GM21576 (cell line): ENCODE data around the gene TMEM89.

Experiments used
- ATAC-seq: cut with Tn5 transposase; IDR thresholded peaks from one replicate; pipeline ENCODE4 v1.9.1; 2021; ENCODE audit warnings: mild to moderate bottlenecking, moderate library complexity; ENCODE audit not compliant: unreplicated experiment

TMEM89 gene

GRCh38 chr3:48591886-48592518 lies 29.6 kb downstream of the TMEM89 start:
- no peak for ATAC-seq

- no peak for ATAC-seq
Observed at GRCh38 chr3:48591436-48591835, 30.1 kb downstream of the TMEM89 start.

GRCh38 chr3:48588230-48588629 lies 33.3 kb downstream of the TMEM89 start:
- no peak for ATAC-seq

GRCh38 chr3:48587686-48588085 lies 33.9 kb downstream of the TMEM89 start:
- no peak for ATAC-seq

GRCh38 chr3:48585411-48585810 lies 36.2 kb downstream of the TMEM89 start:
- ATAC-seq: no peak

GRCh38 chr3:48584836-48585235 lies 36.7 kb downstream of the TMEM89 start:
- no peak for ATAC-seq

- ATAC-seq: no peak
Observed at GRCh38 chr3:48581621-48582481, 39.7 kb downstream of the TMEM89 start.

GRCh38 chr3:48576647-48577046 lies 44.9 kb downstream of the TMEM89 start:
- no peak for ATAC-seq

- ATAC-seq: no peak
Observed at GRCh38 chr3:48575366-48575765, 46.2 kb downstream of the TMEM89 start.

GRCh38 chr3:48573973-48574585 lies 47.5 kb downstream of the TMEM89 start:
- ATAC-seq: no peak

- no peak for ATAC-seq
Observed at GRCh38 chr3:48572517-48572916, 49.1 kb downstream of the TMEM89 start.

- ATAC-seq: no peak
Observed at GRCh38 chr3:48571938-48572337, 49.6 kb downstream of the TMEM89 start.
